GM23338 (cell line): ENCODE data around the gene VEGFB. TPM values are rescaled to one million over a fixed set of nuclear protein-coding genes. Genes with fewer than 3 reads are reported as not detected.

Experiments used
- ATAC-seq: fragments of 200-7000 bp; cut with Tn5 transposase; 3 replicates; pipeline ENCODE4 v1.9.1; 2020
- DNase-seq: peaks from one replicate; pipeline ENCODE4 v3.0.0-alpha.2; 2015; ENCODE audit warnings: low spot score
- H2AFZ ChIP-seq: fragments of 200-600 bp; sonication (generic); 2 replicates; pipeline ENCODE4 v1.8.0; 2016; ENCODE audit warnings: antibody characterized with exemption, mild to moderate bottlenecking, moderate library complexity
- H3F3A ChIP-seq: fragments of 200-600 bp; sonication (generic); replicated peaks from 2 replicates; pipeline ENCODE4 v1.8.0; 2017; ENCODE audit warnings: antibody characterized with exemption, mixed run types, low read depth
- H3K27ac ChIP-seq: fragments of 200-600 bp; sonication (generic); 2 replicates; pipeline ENCODE4 v1.6.1; 2016; ENCODE audit warnings: low read depth
- H3K27me3 ChIP-seq: fragments of 200-600 bp; sonication (generic); 2 replicates; pipeline ENCODE4 v1.8.0; 2016; ENCODE audit warnings: mild to moderate bottlenecking, mixed run types, moderate library complexity; ENCODE audit not compliant: insufficient read depth
- H3K36me3 ChIP-seq: fragments of 200-600 bp; sonication (generic); 2 replicates; pipeline ENCODE4 v1.8.0; 2016; ENCODE audit warnings: mild to moderate bottlenecking; ENCODE audit not compliant: insufficient read depth
- H3K4me1 ChIP-seq: fragments of 200-600 bp; sonication (generic); 2 replicates; pipeline ENCODE4 v1.8.0; 2016; ENCODE audit warnings: mild to moderate bottlenecking, moderate library complexity; ENCODE audit not compliant: insufficient read depth
- H3K4me2 ChIP-seq: fragments of 200-600 bp; sonication (generic); 2 replicates; pipeline ENCODE4 v1.7.1; 2017; ENCODE audit warnings: mixed run types
- H3K4me3 ChIP-seq: fragments of 200-600 bp; sonication (generic); 2 replicates; pipeline ENCODE4 v1.6.1; 2016; ENCODE audit warnings: mixed run types
- H3K79me2 ChIP-seq: fragments of 200-600 bp; sonication (generic); replicated peaks from 2 replicates; pipeline ENCODE4 v1.8.0; 2017; ENCODE audit warnings: mild to moderate bottlenecking; ENCODE audit not compliant: insufficient read depth
- H3K9me2 ChIP-seq: fragments of 200-600 bp; sonication (generic); 2 replicates; pipeline ENCODE4 v1.8.0; 2017; ENCODE audit not compliant: insufficient read depth
- H4K20me1 ChIP-seq: fragments of 200-600 bp; sonication (generic); replicated peaks from 2 replicates; pipeline ENCODE4 v1.8.0; 2017; ENCODE audit warnings: mild to moderate bottlenecking; ENCODE audit not compliant: insufficient read depth
- H3K27ac Mint-ChIP-seq: 2 replicates; pipeline ENCODE4 v1.8.0; 2020; ENCODE audit warnings: inconsistent platforms, mild to moderate bottlenecking, moderate library complexity, mixed read lengths
- H3K27me3 Mint-ChIP-seq: 3 replicates; pipeline ENCODE4 v1.8.0; 2022; ENCODE audit warnings: low read depth, mild to moderate bottlenecking, moderate library complexity, mixed read lengths, inconsistent platforms; ENCODE audit not compliant: insufficient read depth, poor library complexity
- H3K36me3 Mint-ChIP-seq: 3 replicates; pipeline ENCODE4 v1.8.0; 2021; ENCODE audit warnings: low read depth, mild to moderate bottlenecking, inconsistent platforms, moderate library complexity, mixed read lengths
- H3K4me1 Mint-ChIP-seq: 3 replicates; pipeline ENCODE4 v1.8.0; 2020; ENCODE audit warnings: mild to moderate bottlenecking, inconsistent platforms, mixed read lengths
- H3K4me3 Mint-ChIP-seq: 3 replicates; pipeline ENCODE4 v1.8.0; 2021; ENCODE audit warnings: moderate library complexity, mild to moderate bottlenecking, inconsistent platforms, mixed read lengths
- H3K9me3 Mint-ChIP-seq: 3 replicates; pipeline ENCODE4 v1.8.0; 2020; ENCODE audit warnings: moderate library complexity, mild to moderate bottlenecking, inconsistent platforms, mixed read lengths
- JUNB ChIP-seq: IDR thresholded peaks from one replicate; pipeline ENCODE4 v1.6.1; 2016; ENCODE audit warnings: antibody characterized with exemption; ENCODE audit not compliant: unreplicated experiment
- NANOG ChIP-seq: IDR thresholded peaks from 2 replicates; pipeline ENCODE4 v1.6.1; 2016; ENCODE audit warnings: antibody characterized with exemption, borderline replicate concordance
- ZNF114 ChIP-seq: fragments of 250-450 bp; sonication (Bioruptor Pico); IDR thresholded peaks from 2 replicates; pipeline ENCODE4 v1.5.0; 2020; ENCODE audit warnings: mild to moderate bottlenecking, moderate library complexity
- ZNF331 ChIP-seq: fragments of 250-450 bp; sonication (Bioruptor Pico); IDR thresholded peaks from 2 replicates; pipeline ENCODE4 v1.5.0; 2020; ENCODE audit warnings: low read depth, mild to moderate bottlenecking, moderate library complexity
- polyA plus RNA-seq: library from polyadenylated mRNA; unstranded; fragments of >200 nt; fragmentation: Nextera tagmentation; extraction: Ambion mirVana; gene quantifications from 2 replicates; pipeline ENCODE4 v1.2.1, GENCODE V29; 2016
- total RNA-seq: library from RNA; depleted of rRNA; stranded (reverse); fragments of >200 nt; shearing (Covaris generic); gene quantifications from 2 replicates; pipeline ENCODE4 v1.2.3, GENCODE V29; 2014
- TF ChIP-seq, protein P1 (sequence below): fragments of 250-450 bp; sonication (Bioruptor Pico); IDR thresholded peaks from 2 replicates; pipeline ENCODE4 v1.5.0; 2020; ENCODE audit warnings: mild to moderate bottlenecking, moderate library complexity
- TF ChIP-seq, protein P2 (sequence below): IDR thresholded peaks from 2 replicates; pipeline ENCODE4 v1.6.1; 2016; ENCODE audit warnings: antibody characterized with exemption

The VEGFB gene
- total and polyA plus RNA-seq, 2 experiments from 2014 or later = 20.8 to 25.8 TPM

DNA sequence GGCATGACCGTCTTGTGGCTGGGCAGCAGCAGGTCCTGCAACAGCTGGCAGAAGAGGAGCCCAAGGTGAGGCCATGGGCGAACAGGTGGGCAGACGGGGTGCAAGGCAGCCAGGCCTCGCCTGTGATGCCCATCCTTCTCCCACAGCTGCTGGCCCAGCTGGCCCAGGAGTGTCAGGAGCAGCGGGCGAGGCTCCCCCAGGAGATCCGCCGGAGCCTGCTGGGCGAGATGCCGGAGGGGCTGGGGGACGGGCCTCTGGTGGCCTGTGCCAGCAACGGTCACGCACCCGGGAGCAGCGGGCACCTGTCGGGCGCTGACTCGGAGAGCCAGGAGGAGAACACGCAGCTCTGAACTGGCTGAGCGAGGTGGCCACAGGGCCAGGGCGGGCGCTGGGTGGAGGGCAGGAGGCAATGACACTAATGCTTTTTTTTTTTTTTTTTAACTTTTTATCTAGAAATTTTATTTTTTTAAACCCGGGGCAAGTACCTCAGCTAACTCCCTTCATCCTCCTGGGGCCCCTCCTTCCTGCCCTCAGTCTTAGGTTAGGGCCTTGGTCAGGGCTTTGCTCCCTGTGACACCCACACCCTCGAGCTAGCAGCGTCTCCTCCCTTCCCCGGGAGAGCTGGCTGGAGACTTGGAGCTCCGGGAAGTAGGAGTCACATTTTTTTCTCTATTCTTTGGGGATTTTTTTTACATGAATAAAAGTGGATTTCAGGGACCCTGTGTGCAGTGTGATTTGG, 33.0 kb downstream of the VEGFB start (continued):
- TF ChIP-seq, protein P1, sequence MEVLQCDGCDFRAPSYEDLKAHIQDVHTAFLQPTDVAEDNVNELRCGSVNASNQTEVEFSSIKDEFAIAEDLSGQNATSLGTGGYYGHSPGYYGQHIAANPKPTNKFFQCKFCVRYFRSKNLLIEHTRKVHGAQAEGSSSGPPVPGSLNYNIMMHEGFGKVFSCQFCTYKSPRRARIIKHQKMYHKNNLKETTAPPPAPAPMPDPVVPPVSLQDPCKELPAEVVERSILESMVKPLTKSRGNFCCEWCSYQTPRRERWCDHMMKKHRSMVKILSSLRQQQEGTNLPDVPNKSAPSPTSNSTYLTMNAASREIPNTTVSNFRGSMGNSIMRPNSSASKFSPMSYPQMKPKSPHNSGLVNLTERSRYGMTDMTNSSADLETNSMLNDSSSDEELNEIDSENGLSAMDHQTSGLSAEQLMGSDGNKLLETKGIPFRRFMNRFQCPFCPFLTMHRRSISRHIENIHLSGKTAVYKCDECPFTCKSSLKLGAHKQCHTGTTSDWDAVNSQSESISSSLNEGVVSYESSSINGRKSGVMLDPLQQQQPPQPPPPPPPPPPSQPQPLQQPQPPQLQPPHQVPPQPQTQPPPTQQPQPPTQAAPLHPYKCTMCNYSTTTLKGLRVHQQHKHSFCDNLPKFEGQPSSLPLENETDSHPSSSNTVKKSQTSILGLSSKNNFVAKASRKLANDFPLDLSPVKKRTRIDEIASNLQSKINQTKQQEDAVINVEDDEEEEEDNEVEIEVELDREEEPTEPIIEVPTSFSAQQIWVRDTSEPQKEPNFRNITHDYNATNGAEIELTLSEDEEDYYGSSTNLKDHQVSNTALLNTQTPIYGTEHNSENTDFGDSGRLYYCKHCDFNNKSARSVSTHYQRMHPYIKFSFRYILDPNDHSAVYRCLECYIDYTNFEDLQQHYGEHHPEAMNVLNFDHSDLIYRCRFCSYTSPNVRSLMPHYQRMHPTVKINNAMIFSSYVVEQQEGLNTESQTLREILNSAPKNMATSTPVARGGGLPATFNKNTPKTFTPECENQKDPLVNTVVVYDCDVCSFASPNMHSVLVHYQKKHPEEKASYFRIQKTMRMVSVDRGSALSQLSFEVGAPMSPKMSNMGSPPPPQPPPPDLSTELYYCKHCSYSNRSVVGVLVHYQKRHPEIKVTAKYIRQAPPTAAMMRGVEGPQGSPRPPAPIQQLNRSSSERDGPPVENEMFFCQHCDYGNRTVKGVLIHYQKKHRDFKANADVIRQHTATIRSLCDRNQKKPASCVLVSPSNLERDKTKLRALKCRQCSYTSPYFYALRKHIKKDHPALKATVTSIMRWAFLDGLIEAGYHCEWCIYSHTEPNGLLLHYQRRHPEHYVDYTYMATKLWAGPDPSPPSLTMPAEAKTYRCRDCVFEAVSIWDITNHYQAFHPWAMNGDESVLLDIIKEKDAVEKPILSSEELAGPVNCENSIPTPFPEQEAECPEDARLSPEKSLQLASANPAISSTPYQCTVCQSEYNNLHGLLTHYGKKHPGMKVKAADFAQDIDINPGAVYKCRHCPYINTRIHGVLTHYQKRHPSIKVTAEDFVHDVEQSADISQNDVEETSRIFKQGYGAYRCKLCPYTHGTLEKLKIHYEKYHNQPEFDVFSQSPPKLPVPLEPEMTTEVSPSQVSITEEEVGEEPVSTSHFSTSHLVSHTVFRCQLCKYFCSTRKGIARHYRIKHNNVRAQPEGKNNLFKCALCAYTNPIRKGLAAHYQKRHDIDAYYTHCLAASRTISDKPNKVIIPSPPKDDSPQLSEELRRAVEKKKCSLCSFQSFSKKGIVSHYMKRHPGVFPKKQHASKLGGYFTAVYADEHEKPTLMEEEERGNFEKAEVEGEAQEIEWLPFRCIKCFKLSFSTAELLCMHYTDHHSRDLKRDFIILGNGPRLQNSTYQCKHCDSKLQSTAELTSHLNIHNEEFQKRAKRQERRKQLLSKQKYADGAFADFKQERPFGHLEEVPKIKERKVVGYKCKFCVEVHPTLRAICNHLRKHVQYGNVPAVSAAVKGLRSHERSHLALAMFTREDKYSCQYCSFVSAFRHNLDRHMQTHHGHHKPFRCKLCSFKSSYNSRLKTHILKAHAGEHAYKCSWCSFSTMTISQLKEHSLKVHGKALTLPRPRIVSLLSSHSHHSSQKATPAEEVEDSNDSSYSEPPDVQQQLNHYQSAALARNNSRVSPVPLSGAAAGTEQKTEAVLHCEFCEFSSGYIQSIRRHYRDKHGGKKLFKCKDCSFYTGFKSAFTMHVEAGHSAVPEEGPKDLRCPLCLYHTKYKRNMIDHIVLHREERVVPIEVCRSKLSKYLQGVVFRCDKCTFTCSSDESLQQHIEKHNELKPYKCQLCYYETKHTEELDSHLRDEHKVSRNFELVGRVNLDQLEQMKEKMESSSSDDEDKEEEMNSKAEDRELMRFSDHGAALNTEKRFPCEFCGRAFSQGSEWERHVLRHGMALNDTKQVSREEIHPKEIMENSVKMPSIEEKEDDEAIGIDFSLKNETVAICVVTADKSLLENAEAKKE = no peak
- TF ChIP-seq JUNB (no peak), ZNF331 (no peak), NANOG (no peak), ZNF114 (CRISPR knock-in tag) (no peak)

DNA sequence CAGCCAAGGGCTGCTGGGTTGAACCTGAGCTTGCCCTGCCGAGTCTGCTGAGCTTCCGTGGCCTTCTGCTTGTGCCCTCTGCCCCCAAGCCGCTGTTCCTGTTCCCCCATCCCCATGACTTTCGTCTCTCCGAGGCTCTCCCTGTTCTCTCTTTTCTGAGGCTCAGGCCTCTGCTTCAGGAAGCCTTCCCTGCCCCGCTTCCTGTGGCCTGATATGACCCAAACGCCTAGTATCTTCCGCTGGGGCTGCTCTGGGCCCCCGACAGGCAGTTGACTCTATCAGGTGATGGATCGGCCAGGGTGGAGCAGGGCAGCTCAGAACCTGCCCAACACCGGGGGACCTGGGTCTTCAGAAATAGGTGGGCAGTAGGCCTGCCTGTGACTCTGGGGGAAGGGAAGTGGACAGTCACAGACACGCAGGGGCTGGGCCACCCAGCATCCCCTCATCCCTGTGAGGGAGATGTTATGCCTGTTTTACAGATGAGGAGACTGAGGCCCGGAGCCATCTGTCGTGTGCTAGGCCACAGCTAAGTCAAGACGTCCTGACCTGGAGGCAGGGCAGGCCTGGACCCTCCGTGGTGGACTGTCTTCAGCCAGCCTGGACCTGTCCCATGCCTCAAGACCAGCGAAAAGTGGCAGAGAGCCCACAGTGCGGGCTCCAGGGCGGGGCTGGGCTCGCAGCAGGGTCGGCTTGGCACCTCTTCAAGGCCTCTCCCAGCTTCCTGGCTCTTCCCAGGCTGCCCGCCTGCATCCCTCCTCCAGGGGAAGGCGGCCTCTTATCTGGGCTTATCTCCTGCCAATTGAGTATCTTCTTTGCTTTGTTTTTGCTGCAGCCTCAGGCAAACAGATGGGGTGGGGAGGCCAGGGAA, 33.9 kb downstream of the VEGFB start:
- Mint-ChIP-seq H3K4me3 (peak overlapping the region; percentile 94), H3K36me3 (peaks cover 37% of the 10 kb centered on the region), H3K27ac (peak overlapping the region; percentile 73; the same call in 1 of the 2 replicates), H3K9me3 (peaks cover 3% of the 10 kb centered on the region; the same call in 2 of the 3 replicates), H3K27me3 (peaks cover 23% of the 10 kb centered on the region), H3K4me1 (peaks cover 23% of the 10 kb centered on the region)
- peaks cover 33% of the 10 kb centered on the region for H3F3A ChIP-seq
- peak overlapping the region; percentile 73 for H3K4me3 ChIP-seq
- peak overlapping the region; percentile 94 for H3K4me2 ChIP-seq
- no peaks in the 10 kb centered on the region for H3K9me2 ChIP-seq
- H2AFZ ChIP-seq = no peak overlapping the region
- peak overlapping the region; percentile 81 for H3K27ac ChIP-seq
- H3K79me2 ChIP-seq = no peaks in the 10 kb centered on the region
- peaks cover 11% of the 10 kb centered on the region; the same call in 1 of the 2 replicates for H3K4me1 ChIP-seq
- no peak for ATAC-seq
- no peaks in the 10 kb centered on the region; the same call in 1 of the 2 replicates for H3K36me3 ChIP-seq
- no peak for DNase-seq
- H4K20me1 ChIP-seq = no peaks in the 10 kb centered on the region
- no peaks in the 10 kb centered on the region for H3K27me3 ChIP-seq
- TF ChIP-seq, protein P2, sequence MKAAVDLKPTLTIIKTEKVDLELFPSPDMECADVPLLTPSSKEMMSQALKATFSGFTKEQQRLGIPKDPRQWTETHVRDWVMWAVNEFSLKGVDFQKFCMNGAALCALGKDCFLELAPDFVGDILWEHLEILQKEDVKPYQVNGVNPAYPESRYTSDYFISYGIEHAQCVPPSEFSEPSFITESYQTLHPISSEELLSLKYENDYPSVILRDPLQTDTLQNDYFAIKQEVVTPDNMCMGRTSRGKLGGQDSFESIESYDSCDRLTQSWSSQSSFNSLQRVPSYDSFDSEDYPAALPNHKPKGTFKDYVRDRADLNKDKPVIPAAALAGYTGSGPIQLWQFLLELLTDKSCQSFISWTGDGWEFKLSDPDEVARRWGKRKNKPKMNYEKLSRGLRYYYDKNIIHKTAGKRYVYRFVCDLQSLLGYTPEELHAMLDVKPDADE = no peak
- TF ChIP-seq ZNF331 = no peak
